ENCODE measurements around the gene DCDC1.

The DCDC1 gene

DNA sequence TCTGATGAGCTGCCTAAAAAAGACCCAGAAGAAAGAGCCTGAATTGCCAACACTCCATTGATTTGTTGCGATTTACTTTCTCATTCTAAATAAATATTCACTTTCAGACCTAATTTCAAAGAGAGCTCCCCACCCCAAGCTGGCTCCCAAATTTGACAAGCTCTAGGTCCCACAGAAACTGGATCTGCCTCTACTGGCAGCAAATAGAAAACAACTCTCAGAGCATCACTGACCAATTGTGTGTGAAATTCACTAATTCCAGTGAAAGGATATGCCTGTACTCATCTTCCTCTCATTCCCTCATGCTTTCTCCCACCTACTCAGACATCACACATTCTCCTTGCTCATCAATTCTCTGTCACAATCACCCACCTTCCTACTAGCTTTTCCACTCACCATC lies 249.1 kb downstream of the DCDC1 start:
- no peak overlapping the region for H3K4me3 ChIP-seq (ENCODE audit: low read depth, low read length)
- TF ChIP-seq, protein P1, sequence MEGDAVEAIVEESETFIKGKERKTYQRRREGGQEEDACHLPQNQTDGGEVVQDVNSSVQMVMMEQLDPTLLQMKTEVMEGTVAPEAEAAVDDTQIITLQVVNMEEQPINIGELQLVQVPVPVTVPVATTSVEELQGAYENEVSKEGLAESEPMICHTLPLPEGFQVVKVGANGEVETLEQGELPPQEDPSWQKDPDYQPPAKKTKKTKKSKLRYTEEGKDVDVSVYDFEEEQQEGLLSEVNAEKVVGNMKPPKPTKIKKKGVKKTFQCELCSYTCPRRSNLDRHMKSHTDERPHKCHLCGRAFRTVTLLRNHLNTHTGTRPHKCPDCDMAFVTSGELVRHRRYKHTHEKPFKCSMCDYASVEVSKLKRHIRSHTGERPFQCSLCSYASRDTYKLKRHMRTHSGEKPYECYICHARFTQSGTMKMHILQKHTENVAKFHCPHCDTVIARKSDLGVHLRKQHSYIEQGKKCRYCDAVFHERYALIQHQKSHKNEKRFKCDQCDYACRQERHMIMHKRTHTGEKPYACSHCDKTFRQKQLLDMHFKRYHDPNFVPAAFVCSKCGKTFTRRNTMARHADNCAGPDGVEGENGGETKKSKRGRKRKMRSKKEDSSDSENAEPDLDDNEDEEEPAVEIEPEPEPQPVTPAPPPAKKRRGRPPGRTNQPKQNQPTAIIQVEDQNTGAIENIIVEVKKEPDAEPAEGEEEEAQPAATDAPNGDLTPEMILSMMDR (IDR thresholded peaks at IDR 0.05; ENCODE audit: low read depth, low read length), result no peak

DNA sequence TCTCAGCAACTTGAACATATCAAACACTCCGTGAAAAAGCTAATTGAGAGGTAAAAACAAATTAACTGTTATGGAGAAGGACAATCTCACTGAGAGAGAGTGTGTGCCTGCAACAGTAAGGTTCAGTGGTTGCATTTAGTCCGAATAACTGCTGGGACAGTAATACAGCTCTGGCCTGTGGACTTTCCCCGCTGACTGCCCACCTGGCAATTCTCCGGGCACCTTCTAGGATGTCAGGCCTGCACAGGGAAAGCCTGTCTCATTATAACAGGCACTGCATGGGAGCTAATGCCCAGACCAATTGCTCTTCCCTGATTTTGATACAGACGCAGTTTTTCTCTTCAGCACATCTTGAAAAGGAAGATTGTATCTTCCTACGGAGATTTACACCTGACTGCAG lies 251.0 kb downstream of the DCDC1 start:
- TF ChIP-seq, protein P1 (IDR thresholded peaks at IDR 0.05; ENCODE audit: low read depth, low read length), result no peak
- H3K4me3 ChIP-seq (ENCODE audit: low read depth, low read length), result no peak overlapping the region

DNA sequence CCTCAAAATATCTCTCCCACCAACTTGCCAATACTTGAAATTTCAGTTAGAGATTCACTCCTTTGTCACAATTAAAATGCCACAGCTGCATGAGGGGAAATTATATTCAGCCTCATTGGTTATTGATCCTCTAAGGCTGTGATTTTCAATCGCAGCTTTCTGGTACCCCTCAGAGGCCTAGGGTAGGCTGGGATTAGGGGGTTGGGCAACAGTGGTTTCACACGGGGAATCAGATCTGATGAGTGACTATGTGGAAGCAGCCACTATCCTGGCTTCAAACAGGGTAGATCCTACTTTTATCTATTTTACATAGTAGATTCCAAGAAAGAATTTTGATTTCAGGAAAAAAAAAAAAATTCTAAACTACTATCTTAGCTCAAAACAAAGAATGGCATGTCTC lies 252.5 kb downstream of the DCDC1 start:
- TF ChIP-seq, protein P1 (IDR thresholded peaks at IDR 0.05; ENCODE audit: low read depth, low read length), result no peak
- no peak overlapping the region for H3K4me3 ChIP-seq (ENCODE audit: low read depth, low read length)

DNA sequence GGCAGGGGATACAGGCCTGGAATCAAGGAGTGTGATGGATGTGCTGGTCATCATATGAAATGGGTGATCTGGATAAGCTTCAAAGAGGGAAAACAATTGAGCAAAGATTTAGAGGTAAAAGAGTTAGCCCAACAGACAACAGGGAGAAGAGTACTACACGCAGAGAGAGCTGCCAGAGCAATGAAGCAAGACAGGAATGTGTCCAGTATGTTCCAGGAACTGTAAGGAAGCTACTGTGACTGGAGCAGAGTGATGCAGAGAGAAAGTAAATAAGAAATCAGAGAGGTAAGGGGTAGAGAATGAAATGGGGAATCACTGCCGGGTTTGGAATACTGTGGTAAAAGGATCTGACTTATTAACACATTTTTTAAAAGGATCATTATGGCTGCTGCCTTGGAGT lies 255.1 kb downstream of the DCDC1 start:
- no peak overlapping the region for H3K4me3 ChIP-seq (ENCODE audit: low read depth, low read length)
- TF ChIP-seq, protein P1 (IDR thresholded peaks at IDR 0.05; ENCODE audit: low read depth, low read length), result no peak

DNA sequence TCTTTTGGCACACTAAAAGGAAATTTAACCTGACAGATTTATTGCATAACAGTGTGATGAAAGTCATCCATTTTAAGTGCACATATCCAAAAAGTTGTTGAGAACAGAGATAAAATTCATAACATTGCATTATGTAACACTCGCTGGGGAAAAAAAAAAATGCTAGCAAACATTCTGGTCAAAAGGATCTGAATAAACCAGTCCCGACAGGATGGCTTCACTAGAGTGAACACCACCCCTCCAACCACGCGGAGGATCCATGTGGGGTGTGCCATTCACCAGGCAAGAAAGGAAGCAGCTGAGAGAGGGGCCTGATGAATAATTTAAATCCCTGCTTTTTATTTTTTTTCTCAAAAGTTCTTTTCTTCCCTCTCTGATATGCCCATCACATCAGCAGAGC lies 258.7 kb downstream of the DCDC1 start:
- H3K4me3 ChIP-seq (ENCODE audit: low read depth, low read length), result no peak overlapping the region
- TF ChIP-seq, protein P1 (IDR thresholded peaks at IDR 0.05; ENCODE audit: low read depth, low read length), result no peak

DNA sequence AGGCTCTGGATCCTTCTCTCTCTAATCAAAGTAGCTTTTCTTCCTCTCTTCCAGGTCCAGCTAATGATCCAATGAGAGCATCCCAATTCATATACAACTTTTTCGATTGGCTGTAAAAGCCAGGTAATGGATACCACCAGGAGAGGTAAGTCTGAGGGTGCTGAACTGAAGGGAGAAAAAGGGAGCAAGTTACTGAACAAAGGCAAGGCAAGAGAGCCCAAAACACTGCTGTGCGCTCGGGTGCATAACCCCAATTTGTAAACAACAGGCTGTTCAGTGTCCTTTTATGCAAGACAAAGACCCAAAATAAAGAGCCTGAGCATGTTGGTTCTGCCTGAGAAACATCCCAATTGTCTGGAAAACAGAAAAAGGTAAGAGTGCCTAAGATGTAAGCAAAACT lies 260.1 kb downstream of the DCDC1 start:
- TF ChIP-seq, protein P1 (IDR thresholded peaks at IDR 0.05; ENCODE audit: low read depth, low read length), result no peak
- H3K4me3 ChIP-seq (ENCODE audit: low read depth, low read length), result no peak overlapping the region

DNA sequence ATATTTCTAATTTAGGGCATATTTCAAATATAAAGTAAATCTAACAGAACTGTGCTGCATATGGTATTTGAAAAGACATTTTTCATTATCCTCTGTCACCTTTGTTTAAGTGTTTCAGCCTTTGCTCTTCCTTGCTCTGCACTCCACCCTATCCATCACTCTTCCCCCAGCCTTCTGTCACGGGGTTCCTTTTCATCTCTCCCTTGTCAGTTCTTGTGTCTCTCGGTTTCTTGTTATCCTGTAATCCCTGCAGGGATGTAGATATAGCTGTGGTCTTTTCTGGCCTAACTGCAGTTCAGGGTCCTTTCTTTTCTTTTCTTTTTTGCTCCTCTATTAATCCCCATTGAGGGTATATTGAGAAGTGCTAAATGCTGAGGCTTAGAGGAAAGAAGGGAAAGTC lies 261.9 kb downstream of the DCDC1 start:
- TF ChIP-seq, protein P1 (IDR thresholded peaks at IDR 0.05; ENCODE audit: low read depth, low read length), result no peak
- H3K4me3 ChIP-seq (ENCODE audit: low read depth, low read length), result no peak overlapping the region
